GM18498 (cell line): ENCODE data around the gene MRPL48.
A peak's percentile ranks its signal among the peaks of the same experiment; 100 is the strongest.
"Not testable (repeated sequence)": the region's sequence is repeated elsewhere in the genome, so short reads cannot be mapped to it uniquely, and the experiment has no call there.

ENCODE experiments used
- ATAC-seq: cut with Tn5 transposase; IDR thresholded peaks from one replicate; pipeline ENCODE4 v1.9.1; 2021; ENCODE audit warnings: mild to moderate bottlenecking, moderate library complexity; ENCODE audit not compliant: unreplicated experiment

The MRPL48 gene

GRCh38 chr11:73787643-73788558 is at the start of gene MRPL48:
MRPL48 (plus strand) TSS chr11:73787874; CDS start chr11:73787972, 98 bp downstream.
- ATAC-seq = peak; percentile 94

GRCh38 chr11:73743045-73743444 is 44.6 kb upstream of the MRPL48 start:
- ATAC-seq = no peak

GRCh38 chr11:73746701-73747100 is 41.0 kb upstream of the MRPL48 start:
- ATAC-seq = no peak

GRCh38 chr11:73747762-73748161 is 39.9 kb upstream of the MRPL48 start:
- ATAC-seq = no peak

GRCh38 chr11:73748300-73748699 is 39.4 kb upstream of the MRPL48 start:
- ATAC-seq = no peak

- no peak for ATAC-seq
Measured at GRCh38 chr11:73749118-73749517, 38.6 kb upstream of the MRPL48 start.

GRCh38 chr11:73750228-73750627 is 37.4 kb upstream of the MRPL48 start:
- ATAC-seq = no peak

- ATAC-seq = not testable (repeated sequence)
Measured at GRCh38 chr11:73750862-73751261, 36.8 kb upstream of the MRPL48 start.

- ATAC-seq = no peak
Measured at GRCh38 chr11:73752216-73752867, 35.3 kb upstream of the MRPL48 start.

GRCh38 chr11:73752903-73753302 is 34.8 kb upstream of the MRPL48 start:
- ATAC-seq = no peak

- no peak for ATAC-seq
Measured at GRCh38 chr11:73753938-73754337, 33.7 kb upstream of the MRPL48 start.

- ATAC-seq = no peak
Measured at GRCh38 chr11:73755670-73756069, 32.0 kb upstream of the MRPL48 start.

GRCh38 chr11:73757598-73757997 is 30.1 kb upstream of the MRPL48 start:
- ATAC-seq = no peak

- no peak for ATAC-seq
Measured at GRCh38 chr11:73758451-73758850, 29.2 kb upstream of the MRPL48 start.

GRCh38 chr11:73759610-73760134 is 28.0 kb upstream of the MRPL48 start:
- ATAC-seq = no peak

- ATAC-seq = peak; percentile 5
Measured at GRCh38 chr11:73760135-73760678, 27.5 kb upstream of the MRPL48 start.

- peak; percentile 90 for ATAC-seq
Measured at GRCh38 chr11:73760679-73761402, 26.8 kb upstream of the MRPL48 start, which contains the start of gene RAB6A. RAB6A (minus strand) TSS chr11:73761074; CDS start chr11:73760635, 439 bp downstream.

- ATAC-seq = peak; percentile 17
Measured at GRCh38 chr11:73761403-73761945, 26.2 kb upstream of the MRPL48 start.

GRCh38 chr11:73762732-73763131 is 24.9 kb upstream of the MRPL48 start:
- no peak for ATAC-seq

- no peak for ATAC-seq
Measured at GRCh38 chr11:73766763-73767162, 20.9 kb upstream of the MRPL48 start.
